ENCODE data around the gene WFS1.
A peak's percentile ranks its signal among the peaks of the same experiment; 100 is the strongest.

WFS1 gene

DNA sequence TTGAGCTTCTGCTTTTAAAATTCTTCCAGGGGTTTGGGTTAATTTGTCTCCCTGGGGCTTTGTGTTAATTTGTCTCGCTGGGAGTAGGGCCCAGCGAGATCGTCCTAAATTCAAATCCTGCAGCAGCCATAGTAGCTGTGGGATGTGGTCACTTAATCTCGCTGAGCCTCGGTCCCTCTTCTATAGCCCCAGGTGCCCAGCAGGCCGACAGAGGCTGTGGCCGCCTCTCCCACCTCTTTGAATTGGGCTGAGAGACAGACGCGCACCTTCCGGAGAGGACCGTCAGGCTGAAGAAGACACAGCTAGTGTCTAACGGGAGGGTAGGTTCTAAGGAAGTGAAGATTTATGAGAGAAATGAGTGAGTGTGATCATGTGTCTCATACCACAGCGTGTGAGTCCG, 15.7 kb upstream of the WFS1 start:
- no peak for DNase-seq (ENCODE audit: low read depth)
- TF ChIP-seq CTCF (IDR thresholded peaks at IDR 0.05; ENCODE audit: insufficient read depth, low read depth, low read length, missing control alignments) = no peak
- no peak overlapping the region for H3K4me3 ChIP-seq (ENCODE audit: low read depth, low read length)

DNA sequence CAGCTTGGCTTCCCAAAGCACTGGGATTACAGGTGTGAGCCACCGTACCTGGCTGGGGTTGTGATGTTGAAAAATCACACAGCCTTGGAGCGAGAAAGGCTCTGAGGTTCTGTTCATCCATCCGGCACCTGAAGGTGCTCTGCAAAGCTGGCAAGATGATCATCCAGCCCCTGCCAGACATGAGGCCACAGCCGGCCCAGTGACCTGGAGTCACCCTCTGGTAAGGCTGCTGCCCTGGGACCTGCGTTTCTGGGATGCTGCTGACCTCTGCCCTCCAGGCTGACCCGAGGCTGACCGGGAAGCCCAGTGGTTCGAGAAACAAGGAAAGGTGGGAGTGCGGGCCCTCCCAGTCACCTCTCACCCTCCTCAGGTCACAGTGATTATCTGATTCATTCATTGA, 13.5 kb upstream of the WFS1 start:
- no peak for TF ChIP-seq CTCF (IDR thresholded peaks at IDR 0.05; ENCODE audit: insufficient read depth, low read depth, low read length, missing control alignments)
- H3K4me3 ChIP-seq (ENCODE audit: low read depth, low read length) = no peak overlapping the region
- DNase-seq (ENCODE audit: low read depth) = no peak

DNA sequence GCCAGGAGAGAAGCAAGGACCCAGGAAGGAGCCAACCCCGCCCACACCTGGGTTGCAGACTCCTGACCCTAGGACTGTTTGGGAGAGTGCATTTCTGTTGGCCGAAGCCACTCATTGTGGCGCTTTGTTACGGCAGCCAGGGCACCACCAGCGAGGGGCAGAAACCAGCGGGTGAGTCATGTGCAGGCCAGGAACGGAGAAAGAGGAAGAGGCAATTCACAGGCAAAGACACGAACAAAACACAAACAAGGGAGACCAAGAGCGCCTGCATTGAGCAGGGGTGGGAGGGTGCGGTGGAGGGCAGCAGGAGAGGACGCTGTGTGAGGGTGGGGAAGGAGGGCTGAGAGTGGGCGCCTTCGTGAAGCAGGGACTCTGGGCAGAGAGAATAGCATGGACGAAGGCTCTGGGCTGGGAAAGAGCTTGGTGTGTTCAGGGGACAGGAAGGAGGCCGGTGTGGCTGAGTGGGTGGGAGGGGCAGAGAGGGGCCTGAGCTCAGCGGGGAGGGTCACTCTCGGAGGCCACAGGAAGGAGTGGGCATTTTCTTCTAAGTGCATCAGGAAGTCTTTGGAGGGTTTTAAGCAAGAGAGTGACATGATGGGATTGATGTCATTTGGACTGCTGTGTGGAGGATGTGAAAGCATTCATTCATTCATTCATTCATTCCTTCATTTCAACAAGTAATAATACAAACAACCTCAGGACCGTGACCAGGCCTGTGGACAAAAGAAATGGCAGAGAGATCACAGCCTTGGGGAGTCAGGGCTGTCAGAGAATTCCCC, 12.2 kb upstream of the WFS1 start:
- no peak for TF ChIP-seq CTCF (IDR thresholded peaks at IDR 0.05; ENCODE audit: insufficient read depth, low read depth, low read length, missing control alignments)
- peak; percentile 35 for DNase-seq (ENCODE audit: low read depth)

DNA sequence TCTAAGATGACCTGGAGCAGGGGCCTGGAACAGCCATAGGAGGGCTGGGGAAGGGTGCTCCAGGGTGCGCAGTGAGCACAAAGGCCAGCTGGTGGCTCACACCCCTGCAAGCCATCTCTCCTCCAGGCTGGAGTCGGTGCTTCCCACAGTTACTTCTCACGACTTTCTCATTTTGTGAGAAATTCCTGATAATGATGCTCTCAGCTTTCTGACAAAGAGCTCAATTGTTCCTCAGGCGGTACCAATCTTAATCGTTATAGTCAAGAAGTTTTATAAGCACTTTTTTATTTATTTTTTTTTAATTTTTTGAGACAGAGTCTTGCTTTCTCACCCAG, 11.7 kb upstream of the WFS1 start:
- H3K4me3 ChIP-seq (ENCODE audit: low read depth, low read length) = no peak overlapping the region
- DNase-seq (ENCODE audit: low read depth) = no peak
- no peak for TF ChIP-seq CTCF (IDR thresholded peaks at IDR 0.05; ENCODE audit: insufficient read depth, low read depth, low read length, missing control alignments)

More for the DNA sequence above, 12.2 kb upstream of the WFS1 start:
- H3K4me3 ChIP-seq (ENCODE audit: low read depth, low read length) = no peak overlapping the region

- DNase-seq (ENCODE audit: low read depth) = peak; percentile 19
- no peak overlapping the region for H3K4me3 ChIP-seq (ENCODE audit: low read depth, low read length)
- TF ChIP-seq CTCF (IDR thresholded peaks at IDR 0.05; ENCODE audit: insufficient read depth, low read depth, low read length, missing control alignments) = no peak
Measured at GRCh38 chr4:6258741-6259140, 10.9 kb upstream of the WFS1 start.

GRCh38 chr4:6259886-6260285, 9.8 kb upstream of the WFS1 start:
- no peak for DNase-seq (ENCODE audit: low read depth)
- no peak overlapping the region for H3K4me3 ChIP-seq (ENCODE audit: low read depth, low read length)
- no peak for TF ChIP-seq CTCF (IDR thresholded peaks at IDR 0.05; ENCODE audit: insufficient read depth, low read depth, low read length, missing control alignments)

DNA sequence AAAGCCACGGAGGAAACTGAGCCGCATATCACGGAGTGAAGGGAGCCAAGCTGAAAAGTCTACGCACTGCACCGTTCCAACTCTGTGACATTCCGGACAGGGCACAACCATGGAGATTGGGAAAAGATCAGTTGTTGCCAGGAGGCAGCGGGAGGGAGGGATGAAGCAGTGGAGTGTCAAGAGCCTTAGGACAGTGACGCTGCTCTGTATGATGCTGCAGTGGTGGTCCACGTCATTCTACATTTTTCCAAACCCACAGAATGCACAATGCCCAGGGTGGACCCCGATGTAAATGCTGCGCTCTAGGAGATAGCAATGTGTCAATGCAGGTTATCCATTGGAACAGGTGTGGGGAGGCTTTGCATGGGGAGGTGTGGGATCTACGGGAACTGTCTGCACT, 7.5 kb upstream of the WFS1 start:
- no peak for DNase-seq (ENCODE audit: low read depth)
- no peak overlapping the region for H3K4me3 ChIP-seq (ENCODE audit: low read depth, low read length)
- TF ChIP-seq CTCF (IDR thresholded peaks at IDR 0.05; ENCODE audit: insufficient read depth, low read depth, low read length, missing control alignments) = no peak
